ENCODE results near the gene CES5A. TPM values are rescaled to one million over a fixed set of nuclear protein-coding genes. Genes with fewer than 3 reads are reported as not detected.

CES5A gene
- total and polyA plus RNA-seq, 10 of the 15 experiments (the other 5 are each of a cell fraction or from before 2014, with no cell fraction given) = 0.19 TPM; not detected in 9

GRCh38 chr16:55820615-55821014, 54.6 kb downstream of the CES5A start:
- in situ Hi-C loops (cut with MboI) = loop anchor here (10.0 kb wide), 1 partner anchor 56 kb away; no protein-coding TSS in a partner anchor

More at GRCh38 chr16:55820615-55821014, 54.6 kb downstream of the CES5A start:
- ChIA-PET RAD21 (ENCODE audit: unreplicated experiment) (no interaction called here), CTCF (interaction anchor here (0.7 kb wide), 1 partner anchor 1147 kb away, joined by 3 read pairs; no protein-coding TSS in a partner anchor), SMC1A (ENCODE audit: uncharacterized antibody, unreplicated experiment) (no interaction called here), POLR2A (no interaction called here)
- Histone ChIP-seq H3K27me3 (replicated peaks in 1 of 2; ENCODE audit: control insufficient read depth in 2 of 2, insufficient read depth in 2 of 2, low read length in 1 of 2) (no peaks in the 10 kb centered on the region; a peak in 1 of 4 replicates), H3K36me3 (ENCODE audit: control insufficient read depth in 2 of 2, insufficient read depth in 2 of 2, low read length in 1 of 2) (no peaks in the 10 kb centered on the region), H3K4me1 (ENCODE audit: control insufficient read depth, insufficient read depth, low read length) (no peaks in the 10 kb centered on the region), H3K9me3 (replicated peaks; ENCODE audit: control insufficient read depth, insufficient read depth, low read length) (no peaks in the 10 kb centered on the region), H3K4me2 (ENCODE audit: control insufficient read depth, insufficient read depth) (no peak overlapping the region), H3K9ac (ENCODE audit: control insufficient read depth, insufficient read depth, low read length) (no peak overlapping the region), H4K20me1 (ENCODE audit: control insufficient read depth, insufficient read depth) (no peaks in the 10 kb centered on the region), H2AFZ (ENCODE audit: control insufficient read depth, low read depth, low read length) (no peak overlapping the region), H3K27ac (ENCODE audit: control insufficient read depth, insufficient read depth) (no peak overlapping the region), H3K4me3 (no peak overlapping the region), H3K79me2 (ENCODE audit: control insufficient read depth, insufficient read depth, low read length) (no peaks in the 10 kb centered on the region)
- BruUV-seq (replicated peaks) = no TSS peak
- intact Hi-C loops (cut with micrococcal nuclease; ENCODE audit: unreplicated experiment) = no loop called here
- ATAC-seq (no peak), FAIRE-seq (no peak), DNase-seq (ENCODE audit: low read depth, low spot score) (no peak)
- TF ChIP-seq CBX5 (IDR thresholded peaks at IDR 0.05; ENCODE audit: low read depth) = no peak
- no peak for TF ChIP-seq ZBED1 (IDR thresholded peaks at IDR 0.05; ENCODE audit: borderline replicate concordance)
- TF ChIP-seq EZH2 (IDR thresholded peaks at IDR 0.05; ENCODE audit: borderline replicate concordance, control insufficient read depth, low read depth, low read length) = no peak
- TF ChIP-seq REST (IDR thresholded peaks at IDR 0.05; ENCODE audit: low read depth, low read length) = no peak
- no peak for TF ChIP-seq ESRRA (IDR thresholded peaks at IDR 0.05; ENCODE audit: low read length)
- no peak for TF ChIP-seq SRF (IDR thresholded peaks at IDR 0.05; ENCODE audit: low read depth in 2 of 2, low read length in 2 of 2)
- TF ChIP-seq EED (IDR thresholded peaks at IDR 0.05; ENCODE audit: low read depth) = no peak
- TF ChIP-seq POLR2A (IDR thresholded peaks at IDR 0.05; ENCODE audit: low read depth, low read length) = no peak
- no CpG with 5 or more reads among the region's 3 CpGs for WGBS (ENCODE audit: insufficient coverage, insufficient replicate concordance, low lambda C conversion rate, missing lambda C conversion rate)
